Activated naive CD4-positive, alpha-beta T cell treated with anti-CD3 and anti-CD28 coated beads, Interleukin-2, amount 50 U/mL, for 72 hours (primary cell): Measurements from ENCODE around the gene TTLL1. TPM values are rescaled to one million over a fixed set of nuclear protein-coding genes. Genes with fewer than 3 reads are reported as not detected.

Experiments
- ATAC-seq, 2 donors: fragments of 150-1000 bp; cut with Tn5 transposase; 2 replicates each; pipeline ENCODE4 v1.10.0; 2021; ENCODE audit warnings: mild to moderate bottlenecking in 2 of 2, moderate library complexity in 2 of 2
- DNase-seq, 2 donors: peaks; one replicate each; pipeline ENCODE4 v3.0.0; 2021 to 2022; ENCODE audit warnings: low spot score in 2 of 2
- H3K27ac Mint-ChIP-seq, 2 donors: one replicate each; pipeline ENCODE4 v1.8.0; 2022; ENCODE audit warnings: mild to moderate bottlenecking in 2 of 2, mixed read lengths in 2 of 2
- H3K36me3 Mint-ChIP-seq, 2 donors: one replicate each; pipeline ENCODE4 v1.8.0; 2022; ENCODE audit warnings: mixed read lengths in 2 of 2
- H3K9me3 Mint-ChIP-seq, 2 donors: one replicate each; pipeline ENCODE4 v1.8.0; 2022; ENCODE audit warnings: mixed read lengths in 2 of 2
- total RNA-seq, 2 donors: library from RNA; stranded (reverse); gene quantifications; one replicate each; pipeline ENCODE4 v1.2.3, GENCODE V29; 2022

TTLL1 gene
- total RNA-seq, 2 donors from 2014 or later = 5.6 to 6.0 TPM

- peak; percentile 26 to 48 for ATAC-seq
- DNase-seq = peak in 1 of 2 donors; percentile 53
- Mint-ChIP-seq H3K27ac (peak overlapping the region in 1 of 2 donors; percentile 40), H3K36me3 (peaks cover under 1% of the 10 kb centered on the region in 2 donors), H3K9me3 (peaks cover 0 to under 1% of the 10 kb centered on the region in 2 donors)
Measured at GRCh38 chr22:43090130-43090789, 1.1 kb upstream of the TTLL1 start.

- no peak for DNase-seq
Measured at GRCh38 chr22:43088627-43088983, 586 bp downstream of the TTLL1 start.

GRCh38 chr22:43085658-43086606 lies 3.3 kb downstream of the TTLL1 start:
- DNase-seq (no peak), ATAC-seq (no peak)
- H3K36me3 Mint-ChIP-seq = no peaks in the 10 kb centered on the region
- no peak overlapping the region for H3K27ac Mint-ChIP-seq
- H3K9me3 Mint-ChIP-seq = no peaks in the 10 kb centered on the region

More at GRCh38 chr22:43088627-43088983, 586 bp downstream of the TTLL1 start:
- ATAC-seq = peak in 1 of 2 donors; percentile 48
- Mint-ChIP-seq H3K27ac (peak overlapping the region; percentile 54 to 88), H3K9me3 (no peaks in the 10 kb centered on the region), H3K36me3 (no peaks in the 10 kb centered on the region)

- Mint-ChIP-seq H3K9me3 (no peaks in the 10 kb centered on the region), H3K27ac (no peak overlapping the region)
- no peak for ATAC-seq
Measured at GRCh38 chr22:43081968-43082367, 7.2 kb downstream of the TTLL1 start.

GRCh38 chr22:43080616-43081015 lies 8.6 kb downstream of the TTLL1 start:
- no peaks in the 10 kb centered on the region for H3K9me3 Mint-ChIP-seq
- H3K27ac Mint-ChIP-seq = no peak overlapping the region
- ATAC-seq (no peak), DNase-seq (no peak)
- H3K36me3 Mint-ChIP-seq = no peaks in the 10 kb centered on the region

More at GRCh38 chr22:43081968-43082367, 7.2 kb downstream of the TTLL1 start:
- DNase-seq = no peak
- H3K36me3 Mint-ChIP-seq = no peaks in the 10 kb centered on the region

- Mint-ChIP-seq H3K27ac (no peak overlapping the region), H3K36me3 (no peaks in the 10 kb centered on the region), H3K9me3 (no peaks in the 10 kb centered on the region)
- DNase-seq (no peak), ATAC-seq (no peak)
Measured at GRCh38 chr22:43079742-43080141, 9.4 kb downstream of the TTLL1 start.

GRCh38 chr22:43078522-43078921 lies 10.7 kb downstream of the TTLL1 start:
- ATAC-seq = no peak
- Mint-ChIP-seq H3K36me3 (no peaks in the 10 kb centered on the region), H3K9me3 (no peaks in the 10 kb centered on the region), H3K27ac (peak overlapping the region; percentile 61 to 88)
- no peak for DNase-seq

- Mint-ChIP-seq H3K9me3 (no peaks in the 10 kb centered on the region), H3K27ac (no peak overlapping the region), H3K36me3 (no peaks in the 10 kb centered on the region)
- DNase-seq (no peak), ATAC-seq (no peak)
Measured at GRCh38 chr22:43077121-43077877, 11.9 kb downstream of the TTLL1 start.

GRCh38 chr22:43066844-43067385 lies 22.3 kb downstream of the TTLL1 start:
- no peak for ATAC-seq
- DNase-seq = no peak

GRCh38 chr22:43066134-43066533 lies 23.1 kb downstream of the TTLL1 start:
- ATAC-seq (no peak), DNase-seq (no peak)
- no peaks in the 10 kb centered on the region for H3K9me3 Mint-ChIP-seq
- peak overlapping the region in 1 of 2 donors; percentile 20 for H3K27ac Mint-ChIP-seq
- H3K36me3 Mint-ChIP-seq = peaks cover 0 to 8% of the 10 kb centered on the region in 2 donors

More at GRCh38 chr22:43066844-43067385, 22.3 kb downstream of the TTLL1 start:
- H3K36me3 Mint-ChIP-seq = peaks cover 0 to 8% of the 10 kb centered on the region in 2 donors
- no peak overlapping the region for H3K27ac Mint-ChIP-seq
- H3K9me3 Mint-ChIP-seq = no peaks in the 10 kb centered on the region

GRCh38 chr22:43060183-43060582 lies 29.0 kb downstream of the TTLL1 start:
- H3K36me3 Mint-ChIP-seq = peaks cover 0 to 4% of the 10 kb centered on the region in 2 donors
- DNase-seq (peak in 1 of 2 donors; percentile 77), ATAC-seq (peak in 1 of 2 donors; percentile 56)

GRCh38 chr22:43057641-43058040 lies 31.6 kb downstream of the TTLL1 start:
- no peaks in the 10 kb centered on the region for H3K36me3 Mint-ChIP-seq
- H3K9me3 Mint-ChIP-seq = no peaks in the 10 kb centered on the region
- no peak for ATAC-seq
- no peak for DNase-seq
- peak overlapping the region in 1 of 2 donors; percentile 69 for H3K27ac Mint-ChIP-seq

More at GRCh38 chr22:43060183-43060582, 29.0 kb downstream of the TTLL1 start:
- no peak overlapping the region for H3K27ac Mint-ChIP-seq
- H3K9me3 Mint-ChIP-seq = no peaks in the 10 kb centered on the region

GRCh38 chr22:43053176-43053575 lies 36.0 kb downstream of the TTLL1 start:
- no peak overlapping the region for H3K27ac Mint-ChIP-seq
- no peaks in the 10 kb centered on the region for H3K36me3 Mint-ChIP-seq
- no peaks in the 10 kb centered on the region for H3K9me3 Mint-ChIP-seq
- DNase-seq = no peak
- no peak for ATAC-seq

- ATAC-seq = no peak
- Mint-ChIP-seq H3K27ac (no peak overlapping the region), H3K9me3 (no peaks in the 10 kb centered on the region), H3K36me3 (no peaks in the 10 kb centered on the region)
- no peak for DNase-seq
Measured at GRCh38 chr22:43050995-43051394, 38.2 kb downstream of the TTLL1 start.

GRCh38 chr22:43047605-43048004 lies 41.6 kb downstream of the TTLL1 start:
- Mint-ChIP-seq H3K27ac (no peak overlapping the region), H3K9me3 (no peaks in the 10 kb centered on the region), H3K36me3 (no peaks in the 10 kb centered on the region)
- no peak for DNase-seq
- ATAC-seq = no peak

- no peaks in the 10 kb centered on the region for H3K9me3 Mint-ChIP-seq
- DNase-seq (no peak), ATAC-seq (no peak)
- no peak overlapping the region for H3K27ac Mint-ChIP-seq
- H3K36me3 Mint-ChIP-seq = no peaks in the 10 kb centered on the region
Measured at GRCh38 chr22:43044290-43044712, 44.9 kb downstream of the TTLL1 start.
